PC-3 (cell line): ENCODE results near the gene FBXL16. TPM values are rescaled to one million over a fixed set of nuclear protein-coding genes. Genes with fewer than 3 reads are reported as not detected.

Source experiments
- ATAC-seq: fragments of 200-7000 bp; cut with Tn5 transposase; 2 replicates; pipeline ENCODE4 v1.9.1; 2020; ENCODE audit warnings: mild to moderate bottlenecking, moderate library complexity
- BruUV-seq: library from RNA; stranded (reverse); fragments of 400-500 nt; replicated peaks from 2 replicates; lab custom pipeline; 2021; lab: Mats Ljungman, UMichigan
- CTCF ChIA-PET: fragments of 300-600 bp; sonication (Branson Sonifier 250); formaldehyde crosslinking; loops from one replicate; lab custom pipeline; 2022; ENCODE audit warnings: antibody characterized with exemption; lab: Charles Lee
- POLR2A ChIA-PET: fragments of 300-600 bp; sonication (Branson Sonifier 250); formaldehyde crosslinking; loops from one replicate; lab custom pipeline; 2022; ENCODE audit warnings: antibody characterized with exemption; ENCODE audit not compliant: unreplicated experiment; lab: Charles Lee
- DNase-seq: peaks from one replicate; pipeline ENCODE4 v3.0.0-alpha.2; 2015
- H2AFZ ChIP-seq: fragments of 300-600 bp; sonication (generic); 2 replicates; pipeline ENCODE4 v1.6.0; 2016; ENCODE audit warnings: antibody characterized with exemption, low read length
- H3F3A ChIP-seq: fragments of 300-600 bp; sonication (generic); one replicate; pipeline ENCODE4 v1.6.0; 2017; ENCODE audit warnings: antibody characterized with exemption, low read length, control low read depth, mild to moderate bottlenecking; ENCODE audit not compliant: unreplicated experiment
- H3K27ac ChIP-seq: fragments of 300-600 bp; sonication (generic); 2 replicates; pipeline ENCODE4 v1.5.1; 2016; ENCODE audit warnings: mild to moderate bottlenecking, low read length
- H3K27me3 ChIP-seq: fragments of 300-600 bp; sonication (generic); 2 replicates; pipeline ENCODE4 v1.6.1; 2016; ENCODE audit warnings: low read length, mixed read lengths
- H3K36me3 ChIP-seq: fragments of 300-600 bp; sonication (generic); 2 replicates; pipeline ENCODE4 v1.6.1; 2016; ENCODE audit warnings: low read depth, mixed run types, low read length, mixed read lengths
- H3K4me1 ChIP-seq: fragments of 300-600 bp; sonication (generic); 2 replicates; pipeline ENCODE4 v1.5.1; 2016; ENCODE audit warnings: low read length; ENCODE audit not compliant: insufficient read depth
- H3K4me2 ChIP-seq: fragments of 300-600 bp; sonication (generic); 2 replicates; pipeline ENCODE4 v1.6.0; 2016; ENCODE audit warnings: low read length
- H3K4me3 ChIP-seq: fragments of 300-600 bp; sonication (generic); 2 replicates; pipeline ENCODE4 v1.5.1; 2016; ENCODE audit warnings: mild to moderate bottlenecking, low read length, mixed read lengths
- H3K79me2 ChIP-seq: fragments of 300-600 bp; sonication (generic); 2 replicates; pipeline ENCODE4 v1.6.1; 2017; ENCODE audit warnings: low read length, mixed read lengths
- H3K9ac ChIP-seq: fragments of 300-600 bp; sonication (generic); 2 replicates; pipeline ENCODE4 v1.6.0; 2016; ENCODE audit warnings: mild to moderate bottlenecking, low read length
- H3K9me2 ChIP-seq: fragments of 300-600 bp; sonication (generic); replicated peaks from 2 replicates; pipeline ENCODE4 v1.6.1; 2016; ENCODE audit warnings: mixed run types, low read length, mixed read lengths
- H3K9me3 ChIP-seq: fragments of 300-600 bp; sonication (generic); 2 replicates; pipeline ENCODE4 v1.6.1; 2016; ENCODE audit warnings: low read length, mixed read lengths
- H4K20me1 ChIP-seq: fragments of 300-600 bp; sonication (generic); 2 replicates; pipeline ENCODE4 v1.6.1; 2016; ENCODE audit warnings: low read length, mixed read lengths
- EZH2 ChIP-seq: fragments of 300-600 bp; sonication (generic); IDR thresholded peaks from one replicate; pipeline ENCODE4 v1.6.1; 2017; ENCODE audit warnings: antibody characterized with exemption, mild to moderate bottlenecking, low read length; ENCODE audit not compliant: unreplicated experiment
- EZH2phosphoT487 ChIP-seq: fragments of 300-600 bp; sonication (generic); IDR thresholded peaks from 2 replicates; pipeline ENCODE4 v1.6.1; 2018; ENCODE audit warnings: mild to moderate bottlenecking, antibody characterized with exemption, low read length, borderline replicate concordance
- intact Hi-C: fragments of 100-400 bp; cut with micrococcal nuclease; formaldehyde crosslinking; loops from 2 replicates; pipeline ENCODE4 v1.9.0; 2023
- total RNA-seq: library from RNA; depleted of rRNA; stranded (reverse); fragments of >200 nt; gene quantifications from 2 replicates; pipeline ENCODE4 v1.2.3, GENCODE V29; 2014
- TF ChIP-seq, protein P1 (sequence below): fragments of 300-600 bp; sonication (generic); conservative IDR thresholded peaks from 2 replicates; pipeline ENCODE4 v1.5.1; 2017; ENCODE audit warnings: antibody characterized with exemption, low read depth, mild to moderate bottlenecking, low read length

Gene FBXL16
- total RNA-seq, 1 experiment from 2014 or later = 7.5 TPM

DNA sequence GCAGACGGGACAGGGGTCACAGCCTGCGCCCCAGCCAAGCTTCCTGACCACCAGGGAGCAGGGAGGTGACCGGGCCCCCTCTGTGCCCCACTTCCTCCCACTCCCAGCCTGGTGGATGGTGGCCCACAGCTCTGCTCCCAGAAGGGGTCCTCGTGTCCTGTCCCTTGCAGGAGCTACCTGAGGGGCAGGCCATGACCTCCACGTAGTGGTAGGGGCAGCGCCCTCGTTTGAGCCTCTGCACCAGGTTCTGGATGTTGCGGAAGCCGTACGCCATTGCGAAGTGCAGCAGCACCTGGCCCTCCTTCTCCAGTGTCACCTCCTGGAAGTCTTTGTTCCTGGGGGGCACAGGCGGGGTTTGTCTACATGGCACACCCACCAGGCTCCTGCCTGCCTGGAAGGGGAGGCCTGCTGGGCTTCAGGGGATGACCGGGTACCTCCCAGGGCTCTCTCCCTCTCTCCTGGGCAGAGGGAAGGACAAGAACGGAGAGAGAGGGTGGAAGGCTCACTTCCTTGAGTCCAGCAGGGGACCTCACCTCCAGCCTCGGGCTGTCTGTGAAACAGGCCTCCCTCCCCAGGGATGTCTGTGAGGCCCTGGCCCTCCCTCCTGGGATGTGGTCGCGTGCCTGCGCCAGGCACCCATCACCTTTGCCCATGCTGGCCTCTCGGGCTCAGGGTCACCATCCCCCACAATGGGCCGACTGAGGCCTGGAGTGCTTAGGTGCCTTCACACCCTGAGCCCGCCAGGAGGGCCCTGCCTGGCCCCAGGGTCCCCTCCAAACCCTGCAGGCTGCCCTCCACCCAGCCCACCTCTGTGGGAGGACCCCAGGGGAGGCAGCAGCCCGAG, 25.3 kb upstream of the FBXL16 start:
- H3K27me3 ChIP-seq = no peaks in the 10 kb centered on the region
- DNase-seq (no peak), ATAC-seq (no peak)
- ChIA-PET CTCF (no interaction called here), POLR2A (no interaction called here)
- no peaks in the 10 kb centered on the region for H3K9me3 ChIP-seq
- 0 out of 2 replicates have a peak, but pooled peaks cover 9% of the 10 kb centered on the region for H3K79me2 ChIP-seq
- no peak overlapping the region for H3K4me3 ChIP-seq
- BruUV-seq = no TSS peak
- H3K27ac ChIP-seq = no peak overlapping the region
- H3K9ac ChIP-seq = no peak overlapping the region
- peaks cover 8% of the 10 kb centered on the region; the same call in 1 of the 2 replicates for H3K4me1 ChIP-seq
- H4K20me1 ChIP-seq = no peaks in the 10 kb centered on the region
- H3F3A ChIP-seq = peaks cover 3% of the 10 kb centered on the region
- intact Hi-C loops = no loop called here
- no peaks in the 10 kb centered on the region; the same call in 1 of the 2 replicates for H3K36me3 ChIP-seq
- H2AFZ ChIP-seq = no peak overlapping the region
- H3K4me2 ChIP-seq = no peak overlapping the region
- TF ChIP-seq EZH2 = no peak
- TF ChIP-seq, protein P1, sequence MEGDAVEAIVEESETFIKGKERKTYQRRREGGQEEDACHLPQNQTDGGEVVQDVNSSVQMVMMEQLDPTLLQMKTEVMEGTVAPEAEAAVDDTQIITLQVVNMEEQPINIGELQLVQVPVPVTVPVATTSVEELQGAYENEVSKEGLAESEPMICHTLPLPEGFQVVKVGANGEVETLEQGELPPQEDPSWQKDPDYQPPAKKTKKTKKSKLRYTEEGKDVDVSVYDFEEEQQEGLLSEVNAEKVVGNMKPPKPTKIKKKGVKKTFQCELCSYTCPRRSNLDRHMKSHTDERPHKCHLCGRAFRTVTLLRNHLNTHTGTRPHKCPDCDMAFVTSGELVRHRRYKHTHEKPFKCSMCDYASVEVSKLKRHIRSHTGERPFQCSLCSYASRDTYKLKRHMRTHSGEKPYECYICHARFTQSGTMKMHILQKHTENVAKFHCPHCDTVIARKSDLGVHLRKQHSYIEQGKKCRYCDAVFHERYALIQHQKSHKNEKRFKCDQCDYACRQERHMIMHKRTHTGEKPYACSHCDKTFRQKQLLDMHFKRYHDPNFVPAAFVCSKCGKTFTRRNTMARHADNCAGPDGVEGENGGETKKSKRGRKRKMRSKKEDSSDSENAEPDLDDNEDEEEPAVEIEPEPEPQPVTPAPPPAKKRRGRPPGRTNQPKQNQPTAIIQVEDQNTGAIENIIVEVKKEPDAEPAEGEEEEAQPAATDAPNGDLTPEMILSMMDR = no peak
- no peak for TF ChIP-seq EZH2phosphoT487
- H3K9me2 ChIP-seq = no peaks in the 10 kb centered on the region

DNA sequence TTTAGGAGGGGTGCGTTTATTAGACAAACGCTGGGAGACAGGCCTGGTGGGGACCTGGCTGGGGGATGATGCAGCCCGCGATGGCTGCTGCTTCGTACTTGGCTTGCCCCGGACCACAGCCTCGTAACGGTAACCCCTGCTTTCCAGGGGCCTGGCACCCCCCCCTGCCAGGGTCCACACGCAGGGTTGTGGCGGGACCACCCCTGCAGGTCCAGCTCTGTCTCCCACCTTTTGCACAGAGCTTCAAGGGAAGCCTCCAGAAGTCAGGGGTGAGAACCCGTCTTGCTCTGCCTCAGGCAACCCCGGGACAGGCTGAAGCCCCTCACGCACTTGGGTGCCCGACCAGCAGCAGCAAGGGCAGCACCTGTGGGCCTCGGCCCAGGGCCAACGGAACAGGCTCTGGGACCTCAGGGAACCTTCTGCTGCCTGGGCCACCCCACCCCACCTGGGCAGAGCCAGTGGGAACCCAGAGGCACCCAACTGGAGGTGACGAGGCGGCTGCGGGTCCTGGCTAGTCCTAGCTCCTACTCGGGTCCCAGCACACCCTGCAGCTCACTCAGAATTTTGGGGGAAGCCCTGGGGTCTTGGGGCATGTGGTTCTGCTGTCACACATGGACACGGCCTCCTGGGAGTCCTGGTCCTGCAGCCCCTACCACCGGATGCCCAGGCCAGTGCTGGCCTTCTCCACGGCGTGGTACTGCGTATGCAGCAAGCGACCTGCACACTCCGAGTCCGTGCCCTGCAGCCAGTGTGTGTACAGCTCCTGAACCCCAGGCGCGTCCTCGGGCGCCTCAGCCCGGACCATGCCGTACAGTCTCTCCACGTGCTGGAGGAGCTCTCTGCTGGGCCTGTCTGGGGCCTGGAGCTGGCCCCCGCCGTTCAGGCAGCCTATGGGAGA, 24.4 kb upstream of the FBXL16 start:
- no peaks in the 10 kb centered on the region for H3K27me3 ChIP-seq
- BruUV-seq = no TSS peak
- H3K27ac ChIP-seq = no peak overlapping the region
- TF ChIP-seq EZH2 = no peak
- TF ChIP-seq EZH2phosphoT487 = no peak
- TF ChIP-seq, protein P1 = no peak
- intact Hi-C loops = no loop called here
- H3K4me1 ChIP-seq = peaks cover 8% of the 10 kb centered on the region; the same call in 1 of the 2 replicates
- H3K4me3 ChIP-seq = peak overlapping the region; percentile 66; the same call in 1 of the 2 replicates
- CTCF ChIA-PET = no interaction called here
- H4K20me1 ChIP-seq = no peaks in the 10 kb centered on the region
- no peaks in the 10 kb centered on the region; the same call in 1 of the 2 replicates for H3K36me3 ChIP-seq
- POLR2A ChIA-PET = no interaction called here
- no peak for ATAC-seq
- no peaks in the 10 kb centered on the region for H3K9me2 ChIP-seq
- no peak overlapping the region for H3K4me2 ChIP-seq
- no peak for DNase-seq
- H3K9ac ChIP-seq = no peak overlapping the region
- H2AFZ ChIP-seq = no peak overlapping the region
- H3F3A ChIP-seq = peaks cover 3% of the 10 kb centered on the region
- 0 out of 2 replicates have a peak, but pooled peaks cover 9% of the 10 kb centered on the region for H3K79me2 ChIP-seq
- H3K9me3 ChIP-seq = no peaks in the 10 kb centered on the region
